NCI-H1930 (cell line): ENCODE measurements around the gene MALRD1.

Experiments used
- DNase-seq, 2 experiments: peaks; one replicate each; lab custom pipeline; 2025; lab: John Stamatoyannopoulos, UW

Gene MALRD1

GRCh38 chr10:19385846-19386450, 337.3 kb downstream of the MALRD1 start:
- DNase-seq, result no peak

GRCh38 chr10:19408924-19409323, 360.3 kb downstream of the MALRD1 start:
- DNase-seq, result no peak

GRCh38 chr10:19411119-19411518, 362.5 kb downstream of the MALRD1 start:
- DNase-seq, result no peak

DNA sequence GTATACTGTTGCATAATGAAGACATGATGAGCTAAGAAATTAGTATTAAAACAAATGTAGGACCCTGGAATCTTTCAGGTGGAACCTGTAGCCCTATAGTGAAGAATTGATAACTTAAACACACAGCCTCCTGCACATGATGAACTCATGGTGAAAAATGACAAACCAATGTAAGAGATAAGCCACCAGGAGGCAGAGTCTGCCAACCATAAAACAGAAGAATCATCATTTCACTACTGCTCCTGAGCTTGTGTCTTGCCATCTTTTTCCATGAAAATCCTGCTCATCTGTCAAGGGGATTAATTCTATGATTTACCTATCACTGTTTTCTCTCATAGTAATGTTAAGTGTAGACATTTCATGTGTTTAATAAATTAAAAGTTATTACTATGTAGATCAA, 363.9 kb downstream of the MALRD1 start:
- no peak for DNase-seq

DNA sequence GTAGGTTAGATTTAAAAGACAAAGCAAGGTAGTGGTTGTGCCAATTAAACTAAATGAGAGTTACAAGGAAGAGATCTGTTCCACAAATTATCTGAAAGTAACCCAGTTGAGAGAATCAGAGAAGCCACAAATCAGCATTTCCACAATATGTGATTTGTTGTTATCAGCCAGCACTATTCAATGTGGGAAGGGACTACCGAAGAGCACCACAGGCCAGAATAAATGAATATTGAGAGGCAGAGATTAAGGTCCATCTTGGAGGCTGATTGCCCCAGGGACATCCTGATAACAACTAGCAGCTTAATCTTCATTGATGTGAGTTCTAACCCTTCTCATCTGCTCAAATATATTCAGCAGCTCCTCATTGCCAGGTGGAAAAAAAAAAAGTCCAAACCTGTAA, 367.6 kb downstream of the MALRD1 start:
- no peak for DNase-seq

DNA sequence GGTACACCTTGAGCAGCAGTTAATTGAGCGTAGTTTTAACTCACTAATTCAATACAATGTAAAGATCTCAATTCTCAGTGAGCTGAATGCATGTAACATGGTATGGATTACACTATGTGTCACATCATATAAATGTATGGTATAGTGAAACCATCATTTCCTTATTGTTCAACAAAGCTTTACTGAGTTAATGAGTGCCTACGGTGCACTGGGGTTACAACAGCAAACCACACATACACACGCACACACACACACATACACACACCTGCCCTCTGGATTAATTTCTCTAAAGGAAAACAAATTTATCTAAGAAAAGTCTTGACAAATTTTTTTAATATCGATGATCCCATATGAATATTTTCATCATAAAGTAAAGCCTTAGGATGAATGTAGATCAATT, 369.1 kb downstream of the MALRD1 start:
- no peak for DNase-seq

DNA sequence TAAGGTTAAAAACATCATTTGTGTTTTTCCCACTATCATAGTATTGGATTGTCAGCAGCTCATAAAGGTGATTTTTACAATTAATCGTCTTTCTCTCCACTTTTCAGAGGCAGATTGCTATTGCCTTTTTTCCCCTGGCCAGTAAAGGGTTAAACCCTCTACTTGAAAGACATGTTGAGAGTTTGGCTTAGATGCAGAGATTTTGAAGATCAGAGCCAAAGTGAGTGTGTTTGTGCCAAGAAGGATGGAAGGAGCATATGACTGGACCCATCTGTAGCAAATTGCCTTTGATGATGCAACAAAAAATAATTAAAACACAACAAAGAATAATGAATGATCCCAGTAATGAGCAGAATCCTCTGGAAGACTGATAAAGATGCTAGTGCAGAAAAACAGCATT, 373.1 kb downstream of the MALRD1 start:
- DNase-seq, result no peak

DNA sequence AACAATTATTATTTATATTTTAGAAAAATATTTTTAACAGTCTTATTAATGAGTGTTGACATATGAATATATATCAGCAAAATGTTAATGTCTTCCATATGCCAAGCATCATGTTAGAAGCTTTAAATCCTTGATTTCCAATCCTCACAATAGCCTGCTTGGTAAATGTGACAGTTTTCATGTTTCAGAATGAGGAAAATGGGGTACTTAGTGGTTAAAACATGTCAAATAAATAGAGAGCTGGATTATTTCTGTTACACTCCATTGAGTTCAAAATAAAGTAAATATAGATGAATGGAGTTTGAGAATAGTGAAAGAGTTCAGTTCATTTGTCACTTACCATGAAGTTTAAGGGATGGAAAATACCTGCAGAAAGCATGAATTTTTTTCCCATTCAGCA, 377.4 kb downstream of the MALRD1 start:
- no peak for DNase-seq

GRCh38 chr10:19431622-19432351, 383.2 kb downstream of the MALRD1 start:
- no peak for DNase-seq

DNA sequence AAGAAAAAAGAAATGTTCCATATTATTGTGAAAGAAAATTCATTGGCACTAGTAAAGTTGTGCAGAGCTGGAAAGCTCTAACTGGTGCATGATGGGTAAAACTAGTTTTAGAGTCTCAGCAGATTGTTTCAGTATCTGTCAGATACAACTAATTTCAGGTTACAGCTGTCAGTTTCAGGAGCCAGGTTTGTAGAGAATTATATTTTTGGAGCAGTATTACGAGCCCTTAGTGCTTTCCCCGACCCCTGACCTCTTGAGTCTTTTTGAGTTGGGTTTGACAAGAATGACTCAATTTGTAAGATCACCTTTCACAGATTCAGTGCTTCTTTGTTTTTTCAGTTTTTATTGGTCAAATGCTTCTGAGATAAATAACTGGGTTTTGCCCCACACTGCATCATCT, 401.3 kb downstream of the MALRD1 start:
- DNase-seq, result no peak

GRCh38 chr10:19451356-19451755, 402.8 kb downstream of the MALRD1 start:
- no peak for DNase-seq

DNA sequence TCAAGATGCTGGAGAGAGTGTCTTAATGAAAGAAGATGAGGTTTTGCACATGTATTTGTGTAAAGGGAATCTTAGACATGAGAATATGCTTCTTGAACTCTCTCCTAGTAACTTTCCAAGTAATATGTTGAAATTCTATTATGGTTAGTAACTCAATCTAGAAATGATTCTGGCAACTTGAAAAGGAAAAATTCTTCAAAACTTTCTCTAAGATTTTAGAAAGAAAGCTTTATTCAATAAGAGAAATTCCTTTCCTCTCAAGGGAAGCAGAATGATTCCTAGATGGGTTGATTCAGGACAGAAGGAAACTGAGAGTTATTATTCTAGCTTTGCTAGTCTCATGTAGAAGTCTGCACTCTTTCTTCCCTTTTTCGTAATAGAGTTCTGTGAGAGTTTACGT, 403.3 kb downstream of the MALRD1 start:
- no peak for DNase-seq

GRCh38 chr10:19453967-19454366, 405.4 kb downstream of the MALRD1 start:
- no peak for DNase-seq

DNA sequence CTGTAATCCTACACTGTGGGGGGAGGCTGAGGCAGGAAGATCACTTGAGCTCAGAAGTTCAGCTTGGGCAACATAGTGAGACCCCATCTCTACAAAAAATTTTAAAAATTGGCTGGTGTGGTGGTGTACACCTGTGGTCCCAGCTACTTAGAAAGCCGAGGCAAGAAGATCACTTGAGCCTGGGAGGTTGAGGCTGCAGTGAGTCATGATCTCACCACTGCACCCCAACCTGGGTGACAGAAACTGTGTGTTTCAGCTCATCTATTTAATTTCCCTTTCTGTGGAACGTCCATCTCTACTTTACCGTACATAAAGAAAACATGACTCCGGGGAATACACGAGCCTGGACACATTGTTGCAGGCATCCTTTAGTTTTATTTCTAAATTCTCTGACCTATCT, 413.0 kb downstream of the MALRD1 start:
- no peak for DNase-seq

- DNase-seq, result no peak
Measured at GRCh38 chr10:19466709-19467108, 418.1 kb downstream of the MALRD1 start.

DNA sequence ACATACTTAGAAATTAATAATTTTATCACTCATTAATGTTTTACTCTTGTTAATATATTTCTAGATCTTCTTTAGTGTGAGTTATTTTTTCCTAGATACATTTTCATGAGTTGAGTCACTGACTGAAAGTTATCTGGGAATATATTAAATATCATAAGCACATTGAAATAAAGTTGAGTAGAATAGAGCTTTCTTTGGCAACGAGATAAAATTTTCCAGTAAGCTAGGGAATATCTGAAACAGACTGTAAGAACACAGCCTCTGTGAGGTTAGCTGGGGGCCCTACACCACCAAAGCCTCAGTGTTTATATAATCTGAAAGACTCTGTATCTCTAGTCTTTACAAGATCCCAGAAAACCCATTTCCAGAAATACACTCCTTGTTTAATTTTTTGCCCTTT, 419.8 kb downstream of the MALRD1 start:
- DNase-seq, result no peak

- DNase-seq, result no peak
Measured at GRCh38 chr10:19469521-19469920, 420.9 kb downstream of the MALRD1 start.

DNA sequence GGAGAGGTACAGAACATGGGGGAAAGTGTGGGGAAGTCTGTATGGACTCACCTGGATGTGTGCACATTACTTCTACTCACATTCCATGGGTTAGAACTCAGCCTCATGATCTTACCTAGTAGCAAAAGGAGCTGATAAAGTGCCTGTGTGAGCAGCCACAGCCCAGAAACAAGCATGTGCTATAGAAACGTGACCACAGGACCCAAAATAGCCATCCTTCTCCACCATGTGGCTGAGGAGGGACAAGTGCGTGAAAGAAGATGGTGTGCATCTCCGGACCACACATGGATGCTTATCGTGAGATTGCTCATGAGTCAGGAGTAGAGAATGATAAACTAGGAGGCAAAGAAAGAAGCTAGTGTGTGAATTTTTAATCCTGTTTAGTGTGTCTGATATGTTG, 431.3 kb downstream of the MALRD1 start:
- no peak for DNase-seq

GRCh38 chr10:19480353-19480752, 431.8 kb downstream of the MALRD1 start:
- DNase-seq, result no peak

- no peak for DNase-seq
Measured at GRCh38 chr10:19483421-19483820, 434.8 kb downstream of the MALRD1 start.

GRCh38 chr10:19488592-19489280, 440.1 kb downstream of the MALRD1 start:
- DNase-seq, result no peak

DNA sequence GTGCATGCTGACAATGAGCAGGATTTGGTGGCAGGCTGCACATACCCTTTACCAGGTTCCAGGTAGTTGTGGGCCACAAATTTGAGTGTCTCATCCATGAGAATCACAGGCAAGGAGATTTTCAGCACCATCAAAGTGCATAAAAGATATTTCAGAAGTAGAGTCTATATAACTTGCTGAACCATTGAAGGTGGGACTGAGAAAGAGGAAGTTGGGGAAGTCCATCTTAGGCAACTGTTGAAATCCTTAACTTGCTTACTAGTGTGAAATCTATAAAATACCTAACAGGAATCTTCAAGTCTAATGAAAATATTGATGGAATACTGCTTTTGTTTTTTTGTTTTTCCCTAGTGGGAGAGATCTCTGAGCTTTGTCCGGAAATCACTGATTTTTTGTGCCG, 442.6 kb downstream of the MALRD1 start:
- DNase-seq, result no peak

DNA sequence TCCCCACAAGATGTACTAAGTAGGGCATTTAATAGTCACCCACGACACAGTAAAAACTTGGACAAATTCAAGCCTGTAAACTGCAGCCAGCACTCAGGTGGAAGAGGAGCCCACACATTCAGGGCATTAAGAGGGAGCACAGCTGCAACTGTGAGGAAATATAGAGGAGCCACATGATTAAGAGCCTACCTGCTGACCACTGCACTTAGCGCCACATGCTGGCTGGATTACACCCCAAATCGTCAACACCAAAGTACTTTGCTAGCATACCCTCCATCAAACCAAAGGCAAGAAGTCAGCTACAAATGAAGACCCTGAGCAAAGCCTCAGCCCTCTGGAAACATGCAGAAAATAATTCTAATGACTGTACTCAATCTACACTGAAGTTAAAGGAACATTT, 445.3 kb downstream of the MALRD1 start:
- no peak for DNase-seq
